ENCODE results near the gene TNFRSF6B. TPM values are rescaled to one million over a fixed set of nuclear protein-coding genes. Genes with fewer than 3 reads are reported as not detected.

The TNFRSF6B gene
- total and polyA plus RNA-seq, 2 donors from 2014 or later: 2.4 to 64.5 TPM

DNA sequence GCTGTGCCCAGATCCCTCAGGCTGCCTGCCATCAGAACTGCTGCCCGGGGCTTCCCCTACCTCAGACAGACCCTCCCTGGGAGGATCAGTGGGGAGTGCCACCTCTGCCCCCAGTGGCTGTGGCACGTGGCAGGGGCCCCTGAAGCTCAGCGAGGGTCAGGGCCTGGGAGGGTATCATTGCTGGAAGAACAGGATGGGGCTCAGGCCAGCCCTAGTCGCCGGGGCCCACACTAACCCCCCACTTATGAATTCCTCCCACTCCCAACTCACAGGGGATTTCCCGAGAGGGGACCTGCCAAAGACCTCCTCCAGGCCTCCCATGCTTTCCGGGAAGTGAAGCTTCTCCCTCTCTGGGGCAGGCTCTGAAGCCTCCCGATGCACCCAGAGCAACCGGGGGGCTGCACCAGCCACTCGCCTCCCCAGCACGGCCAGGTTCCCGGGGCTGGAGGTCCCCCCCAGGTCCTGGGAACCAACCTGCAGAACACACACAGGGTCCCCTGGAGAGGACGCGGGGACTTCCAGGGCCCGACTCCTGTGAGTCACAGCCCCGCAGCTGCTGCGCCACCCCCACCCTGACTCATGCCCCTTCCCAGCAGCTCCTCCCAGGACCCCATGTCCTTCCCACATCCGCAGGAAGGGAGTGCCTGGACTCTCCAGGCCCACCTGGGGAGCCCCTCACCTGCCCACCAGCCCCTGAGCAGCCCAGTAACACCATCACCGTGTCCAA lies 2.5 kb downstream of the TNFRSF6B start:
- H3K27ac ChIP-seq (ENCODE audit: low read depth in 2 of 2, low read length in 2 of 2): peak overlapping the region in 1 of 2 donors; percentile 32
- H3K9me3 ChIP-seq (ENCODE audit: control insufficient read depth in 2 of 3, insufficient read depth in 1 of 3, low read length in 3 of 3): no peaks in the 10 kb centered on the region
- no peak overlapping the region for H3K4me3 ChIP-seq (ENCODE audit: low read length in 3 of 3)
- intact Hi-C loops (cut with DNase I): no loop called here
- peak in 2 of 5 donors; percentile 46 to 95 for DNase-seq
- TF ChIP-seq, protein P1, sequence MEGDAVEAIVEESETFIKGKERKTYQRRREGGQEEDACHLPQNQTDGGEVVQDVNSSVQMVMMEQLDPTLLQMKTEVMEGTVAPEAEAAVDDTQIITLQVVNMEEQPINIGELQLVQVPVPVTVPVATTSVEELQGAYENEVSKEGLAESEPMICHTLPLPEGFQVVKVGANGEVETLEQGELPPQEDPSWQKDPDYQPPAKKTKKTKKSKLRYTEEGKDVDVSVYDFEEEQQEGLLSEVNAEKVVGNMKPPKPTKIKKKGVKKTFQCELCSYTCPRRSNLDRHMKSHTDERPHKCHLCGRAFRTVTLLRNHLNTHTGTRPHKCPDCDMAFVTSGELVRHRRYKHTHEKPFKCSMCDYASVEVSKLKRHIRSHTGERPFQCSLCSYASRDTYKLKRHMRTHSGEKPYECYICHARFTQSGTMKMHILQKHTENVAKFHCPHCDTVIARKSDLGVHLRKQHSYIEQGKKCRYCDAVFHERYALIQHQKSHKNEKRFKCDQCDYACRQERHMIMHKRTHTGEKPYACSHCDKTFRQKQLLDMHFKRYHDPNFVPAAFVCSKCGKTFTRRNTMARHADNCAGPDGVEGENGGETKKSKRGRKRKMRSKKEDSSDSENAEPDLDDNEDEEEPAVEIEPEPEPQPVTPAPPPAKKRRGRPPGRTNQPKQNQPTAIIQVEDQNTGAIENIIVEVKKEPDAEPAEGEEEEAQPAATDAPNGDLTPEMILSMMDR (IDR thresholded peaks at IDR 0.05; ENCODE audit: borderline replicate concordance, extremely low read depth, insufficient read depth): no peak
- H3K9ac ChIP-seq (ENCODE audit: low read length in 3 of 3): no peak overlapping the region
- peaks cover 0 to 4% (median 2%) of the 10 kb centered on the region in 3 donors for H3K36me3 ChIP-seq (ENCODE audit: control insufficient read depth in 2 of 3, insufficient read depth in 3 of 3, low read length in 3 of 3)
- no peaks in the 10 kb centered on the region for H3K27me3 ChIP-seq (ENCODE audit: control insufficient read depth, insufficient read depth, low read length)
- H3K4me1 ChIP-seq (ENCODE audit: control insufficient read depth in 2 of 3, insufficient read depth in 2 of 3, low read depth in 1 of 3, low read length in 3 of 3): peaks cover 0 to 14% (median 0%) of the 10 kb centered on the region in 3 donors
- no peak for FAIRE-seq

GRCh38 chr20:63699466-63700198 lies 3.2 kb downstream of the TNFRSF6B start:
- H3K36me3 ChIP-seq (ENCODE audit: control insufficient read depth in 2 of 3, insufficient read depth in 3 of 3, low read length in 3 of 3): peaks cover 0 to 11% (median 3%) of the 10 kb centered on the region in 3 donors
- DNase-seq: peak in 2 of 5 donors; percentile 63 to 82
- no peak for FAIRE-seq
- peak overlapping the region in 1 of 2 donors; percentile 32 for H3K27ac ChIP-seq (ENCODE audit: low read depth in 2 of 2, low read length in 2 of 2)
- TF ChIP-seq, protein P1 (IDR thresholded peaks at IDR 0.05; ENCODE audit: borderline replicate concordance, extremely low read depth, insufficient read depth): no peak
- peak overlapping the region in 1 of 3 donors; percentile 7 for H3K9ac ChIP-seq (ENCODE audit: low read length in 3 of 3)
- intact Hi-C loops (cut with DNase I): no loop called here
- no peak overlapping the region for H3K4me3 ChIP-seq (ENCODE audit: low read length in 3 of 3)
- H3K9me3 ChIP-seq (ENCODE audit: control insufficient read depth in 2 of 3, insufficient read depth in 1 of 3, low read length in 3 of 3): no peaks in the 10 kb centered on the region
- peaks cover 0 to 14% (median 0%) of the 10 kb centered on the region in 3 donors for H3K4me1 ChIP-seq (ENCODE audit: control insufficient read depth in 2 of 3, insufficient read depth in 2 of 3, low read depth in 1 of 3, low read length in 3 of 3)
- H3K27me3 ChIP-seq (ENCODE audit: control insufficient read depth, insufficient read depth, low read length): no peaks in the 10 kb centered on the region

DNA sequence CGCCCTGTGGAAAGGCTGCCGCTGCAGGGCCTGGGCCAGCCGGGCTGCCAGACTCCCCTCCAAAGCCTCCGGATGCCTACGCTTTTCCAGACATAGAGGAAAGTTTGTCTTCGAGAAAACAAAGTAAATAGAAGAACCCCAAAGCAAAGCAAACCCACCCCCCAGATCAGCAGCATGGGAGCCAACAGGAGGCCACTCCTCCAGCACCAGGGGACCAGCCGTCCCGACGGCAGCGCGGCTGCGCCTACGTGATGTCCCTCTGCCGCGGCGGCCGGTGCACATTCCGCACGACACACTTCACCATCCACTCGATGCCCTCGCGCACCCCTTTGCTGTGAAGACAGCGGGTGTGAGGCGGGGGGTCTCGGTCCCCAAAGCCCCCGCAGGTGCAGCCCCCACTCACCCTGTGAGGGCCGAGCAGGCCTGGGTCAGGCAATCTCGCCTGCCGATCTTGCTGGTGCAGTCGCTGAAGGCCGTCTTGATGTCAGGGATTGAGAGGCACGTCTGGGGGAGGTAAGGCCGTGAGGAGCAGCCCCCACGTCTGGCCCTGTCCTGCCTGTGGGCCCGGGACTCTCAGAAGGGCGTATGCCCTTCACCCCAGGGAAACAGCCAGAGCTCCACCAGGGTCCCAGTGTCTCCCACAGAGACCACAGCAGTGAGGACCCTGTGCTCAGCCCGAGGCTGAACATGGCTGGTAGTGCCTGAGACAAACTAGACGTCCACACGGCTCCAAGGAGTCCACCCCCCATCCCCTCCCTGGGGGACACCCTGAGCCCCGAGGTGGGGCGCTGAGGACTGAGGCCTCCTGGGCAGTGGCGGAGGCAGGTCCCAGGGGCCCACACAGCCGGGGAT lies 4.0 kb downstream of the TNFRSF6B start:
- H3K36me3 ChIP-seq (ENCODE audit: control insufficient read depth in 2 of 3, insufficient read depth in 3 of 3, low read length in 3 of 3): peaks cover 0 to 18% (median 11%) of the 10 kb centered on the region in 3 donors
- TF ChIP-seq, protein P1 (IDR thresholded peaks at IDR 0.05; ENCODE audit: borderline replicate concordance, extremely low read depth, insufficient read depth): no peak
- no peak for FAIRE-seq
- H3K27ac ChIP-seq (ENCODE audit: low read depth in 2 of 2, low read length in 2 of 2): no peak overlapping the region
- peak in 2 of 5 donors; percentile 39 to 78 for DNase-seq
- H3K9ac ChIP-seq (ENCODE audit: low read length in 3 of 3): peak overlapping the region in 1 of 3 donors; percentile 7
- no peaks in the 10 kb centered on the region for H3K27me3 ChIP-seq (ENCODE audit: control insufficient read depth, insufficient read depth, low read length)
- peaks cover 0 to 14% (median 0%) of the 10 kb centered on the region in 3 donors for H3K4me1 ChIP-seq (ENCODE audit: control insufficient read depth in 2 of 3, insufficient read depth in 2 of 3, low read depth in 1 of 3, low read length in 3 of 3)
- no peaks in the 10 kb centered on the region for H3K9me3 ChIP-seq (ENCODE audit: control insufficient read depth in 2 of 3, insufficient read depth in 1 of 3, low read length in 3 of 3)
- H3K4me3 ChIP-seq (ENCODE audit: low read length in 3 of 3): no peak overlapping the region
- intact Hi-C loops (cut with DNase I): no loop called here
